Choroid plexus epithelial cell (primary cell): Measurements from ENCODE around the gene LRRC8E.

Source experiments
- DNase-seq: peaks from one replicate; pipeline ENCODE4 v3.0.0-alpha.2; 2010; ENCODE audit warnings: low read depth
- H3K4me3 ChIP-seq: 2 replicates; pipeline ENCODE4 v1.5.1; 2011; ENCODE audit warnings: low read depth, mild to moderate bottlenecking, control low read depth, low read length, moderate library complexity
- TF ChIP-seq, protein P1 (sequence below): conservative IDR thresholded peaks from 2 replicates; pipeline ENCODE4 v1.5.1; 2011; ENCODE audit warnings: low read depth, mild to moderate bottlenecking, control low read depth, inconsistent platforms, low read length, moderate library complexity

Gene LRRC8E

DNA sequence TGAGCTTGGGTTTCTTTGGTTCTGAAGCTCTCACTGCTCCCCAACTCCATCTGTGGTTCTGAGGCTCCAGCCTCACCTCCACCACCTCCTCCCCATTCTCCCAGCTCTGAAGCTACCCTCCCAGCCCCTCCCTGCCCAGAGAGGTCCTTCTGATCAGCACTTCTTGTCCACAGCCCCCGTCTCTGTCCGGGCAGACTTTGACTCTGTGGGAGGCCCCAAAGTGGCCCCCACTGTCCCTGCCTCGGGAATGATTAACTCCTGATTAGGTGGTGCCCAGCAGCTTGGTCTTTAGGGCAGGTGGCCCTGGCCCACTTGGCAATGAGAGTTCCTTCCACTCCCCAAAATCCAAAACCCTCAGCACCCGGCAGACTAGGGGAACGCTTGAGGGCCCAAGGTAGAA is 43.9 kb upstream of the LRRC8E start:
- TF ChIP-seq, protein P1, sequence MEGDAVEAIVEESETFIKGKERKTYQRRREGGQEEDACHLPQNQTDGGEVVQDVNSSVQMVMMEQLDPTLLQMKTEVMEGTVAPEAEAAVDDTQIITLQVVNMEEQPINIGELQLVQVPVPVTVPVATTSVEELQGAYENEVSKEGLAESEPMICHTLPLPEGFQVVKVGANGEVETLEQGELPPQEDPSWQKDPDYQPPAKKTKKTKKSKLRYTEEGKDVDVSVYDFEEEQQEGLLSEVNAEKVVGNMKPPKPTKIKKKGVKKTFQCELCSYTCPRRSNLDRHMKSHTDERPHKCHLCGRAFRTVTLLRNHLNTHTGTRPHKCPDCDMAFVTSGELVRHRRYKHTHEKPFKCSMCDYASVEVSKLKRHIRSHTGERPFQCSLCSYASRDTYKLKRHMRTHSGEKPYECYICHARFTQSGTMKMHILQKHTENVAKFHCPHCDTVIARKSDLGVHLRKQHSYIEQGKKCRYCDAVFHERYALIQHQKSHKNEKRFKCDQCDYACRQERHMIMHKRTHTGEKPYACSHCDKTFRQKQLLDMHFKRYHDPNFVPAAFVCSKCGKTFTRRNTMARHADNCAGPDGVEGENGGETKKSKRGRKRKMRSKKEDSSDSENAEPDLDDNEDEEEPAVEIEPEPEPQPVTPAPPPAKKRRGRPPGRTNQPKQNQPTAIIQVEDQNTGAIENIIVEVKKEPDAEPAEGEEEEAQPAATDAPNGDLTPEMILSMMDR, result no peak
- no peak overlapping the region for H3K4me3 ChIP-seq
- no peak for DNase-seq

DNA sequence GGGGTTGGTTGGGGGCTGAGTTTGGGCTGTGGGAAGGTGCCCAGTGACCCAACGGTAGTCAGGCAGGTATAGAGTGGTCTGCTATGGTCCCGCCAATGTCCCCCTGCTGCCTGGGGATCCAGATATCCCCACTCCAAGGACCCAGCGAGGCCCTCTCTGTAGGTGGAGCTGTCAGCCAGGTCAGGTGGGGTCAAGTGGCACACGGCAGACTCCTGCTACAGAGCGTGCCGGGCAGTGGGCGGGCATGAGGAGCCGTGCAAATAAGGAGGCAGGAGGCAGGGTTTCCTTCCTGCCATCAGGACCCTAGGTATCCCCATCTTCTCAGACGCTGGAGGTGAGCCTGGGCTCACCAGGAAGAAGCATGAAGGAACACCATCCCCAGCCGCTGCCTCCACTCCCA is 43.4 kb upstream of the LRRC8E start:
- no peak overlapping the region for H3K4me3 ChIP-seq
- TF ChIP-seq, protein P1, result no peak
- no peak for DNase-seq

DNA sequence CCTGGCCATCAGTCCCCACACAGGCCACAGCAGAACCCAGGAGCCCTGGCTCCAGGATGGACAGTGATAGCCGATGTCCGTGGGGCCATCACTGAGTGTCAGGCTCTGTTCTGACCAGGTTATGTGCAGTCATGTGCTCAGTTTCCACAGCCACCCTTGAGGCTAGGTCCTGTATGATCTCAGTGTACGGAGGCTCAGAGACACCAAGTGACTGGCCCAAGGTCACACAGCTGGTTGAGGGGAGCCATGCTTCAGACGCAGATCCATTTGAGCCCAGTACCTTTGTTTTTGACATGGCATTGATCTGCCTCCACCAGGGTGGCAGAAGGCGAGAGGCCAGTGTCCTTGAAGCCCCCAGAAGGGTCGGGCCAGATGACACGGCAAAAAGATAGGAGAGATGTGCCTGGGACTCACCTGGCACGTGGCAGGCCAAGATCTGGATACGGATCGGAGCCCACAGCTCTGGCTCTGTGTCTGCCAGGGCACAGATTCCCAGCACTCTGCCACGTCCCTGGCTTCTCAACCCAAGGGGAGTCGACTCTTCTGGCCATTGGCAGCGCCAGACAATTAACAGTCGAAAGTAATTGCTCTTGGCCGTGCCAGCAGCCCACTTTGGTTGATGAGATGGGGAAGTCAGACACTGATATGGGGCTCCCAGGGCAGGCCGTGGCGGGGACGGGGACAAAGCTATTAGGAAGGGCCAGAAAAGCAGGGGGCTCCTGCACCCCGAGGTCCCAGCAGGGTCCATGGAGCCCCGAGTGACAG is 42.7 kb upstream of the LRRC8E start:
- DNase-seq, result no peak
- TF ChIP-seq, protein P1, result no peak
- no peak overlapping the region for H3K4me3 ChIP-seq

DNA sequence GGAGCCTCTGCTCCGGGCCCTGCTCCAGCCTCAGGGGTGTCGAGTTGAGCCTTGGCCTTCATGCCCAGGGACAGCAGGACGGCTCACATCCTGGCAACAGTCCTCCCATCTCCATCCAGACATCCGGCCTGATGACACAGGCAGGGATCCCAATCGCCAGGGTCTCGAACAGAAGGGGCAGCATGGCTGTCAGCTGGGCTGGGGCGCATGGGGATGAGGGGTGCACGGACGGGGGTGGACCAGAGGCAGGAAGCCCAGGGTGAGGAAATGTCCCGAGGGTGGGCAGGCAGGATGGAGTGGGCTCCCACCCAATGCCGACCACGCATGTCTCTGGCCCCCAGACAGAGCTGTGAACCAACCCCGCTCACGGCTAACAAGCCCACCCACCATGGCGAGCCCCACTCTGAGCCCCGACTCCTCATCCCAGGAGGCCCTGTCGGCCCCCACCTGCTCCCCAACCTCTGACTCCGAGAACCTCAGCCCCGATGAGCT is 42.1 kb upstream of the LRRC8E start:
- TF ChIP-seq, protein P1, result no peak
- no peak for DNase-seq
- H3K4me3 ChIP-seq, result no peak overlapping the region

DNA sequence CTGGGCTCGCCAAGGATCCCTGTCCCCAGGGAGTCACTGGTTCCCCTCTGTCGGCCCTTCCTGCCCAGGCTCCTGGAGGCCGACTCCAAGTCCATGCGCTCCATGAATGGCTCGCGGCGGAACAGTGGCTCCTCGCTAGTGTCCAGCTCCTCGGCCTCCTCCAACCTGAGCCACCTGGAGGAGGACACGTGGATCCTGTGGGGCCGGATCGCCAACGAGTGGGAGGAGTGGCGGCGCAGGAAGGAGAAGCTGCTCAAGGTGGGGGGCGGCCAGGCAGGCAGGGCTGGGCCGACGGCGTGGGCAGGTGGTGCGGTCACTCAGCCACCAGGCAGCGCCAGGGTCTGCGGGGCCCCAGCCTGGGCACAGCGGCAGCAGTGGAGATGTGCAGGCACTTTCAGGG is 40.6 kb upstream of the LRRC8E start:
- TF ChIP-seq, protein P1, result no peak
- no peak overlapping the region for H3K4me3 ChIP-seq
- DNase-seq, result no peak

DNA sequence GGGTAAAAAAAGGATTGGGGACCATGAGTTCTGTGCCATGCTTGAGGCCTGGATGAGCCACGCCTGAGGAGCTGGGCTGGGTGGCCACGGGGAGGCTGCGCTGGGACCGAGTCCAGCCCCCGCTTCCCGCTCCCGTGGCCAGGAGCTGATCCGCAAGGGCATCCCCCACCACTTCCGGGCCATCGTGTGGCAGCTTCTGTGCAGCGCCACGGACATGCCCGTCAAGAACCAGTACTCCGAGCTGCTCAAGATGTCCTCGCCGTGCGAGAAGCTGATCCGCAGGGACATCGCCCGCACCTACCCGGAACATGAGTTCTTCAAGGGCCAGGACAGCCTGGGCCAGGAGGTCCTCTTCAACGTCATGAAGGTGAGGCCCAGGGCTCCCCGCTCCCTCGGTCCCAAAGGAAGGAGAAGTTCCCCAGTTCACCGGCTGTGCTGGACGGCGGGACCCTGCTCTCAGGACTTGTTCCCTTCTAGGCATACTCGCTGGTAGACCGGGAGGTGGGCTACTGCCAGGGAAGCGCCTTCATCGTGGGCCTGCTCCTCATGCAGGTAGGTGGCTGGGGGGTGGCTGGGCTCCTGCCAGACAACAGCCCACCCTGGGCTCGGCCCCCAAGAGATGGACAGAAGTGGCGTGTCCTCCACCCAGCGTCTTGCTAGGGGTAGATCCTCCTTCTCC is 39.4 kb upstream of the LRRC8E start:
- TF ChIP-seq, protein P1, result no peak
- H3K4me3 ChIP-seq, result no peak overlapping the region
- DNase-seq, result no peak
